ENCODE results near the gene TIGD3. TPM values are rescaled to one million over a fixed set of nuclear protein-coding genes. Genes with fewer than 3 reads are reported as not detected.

The TIGD3 gene
- total and polyA plus RNA-seq, 2 of the 13 experiments (the other 11 are each of a cell fraction or from before 2014, with no cell fraction given): 0.49 to 4.9 TPM

DNA sequence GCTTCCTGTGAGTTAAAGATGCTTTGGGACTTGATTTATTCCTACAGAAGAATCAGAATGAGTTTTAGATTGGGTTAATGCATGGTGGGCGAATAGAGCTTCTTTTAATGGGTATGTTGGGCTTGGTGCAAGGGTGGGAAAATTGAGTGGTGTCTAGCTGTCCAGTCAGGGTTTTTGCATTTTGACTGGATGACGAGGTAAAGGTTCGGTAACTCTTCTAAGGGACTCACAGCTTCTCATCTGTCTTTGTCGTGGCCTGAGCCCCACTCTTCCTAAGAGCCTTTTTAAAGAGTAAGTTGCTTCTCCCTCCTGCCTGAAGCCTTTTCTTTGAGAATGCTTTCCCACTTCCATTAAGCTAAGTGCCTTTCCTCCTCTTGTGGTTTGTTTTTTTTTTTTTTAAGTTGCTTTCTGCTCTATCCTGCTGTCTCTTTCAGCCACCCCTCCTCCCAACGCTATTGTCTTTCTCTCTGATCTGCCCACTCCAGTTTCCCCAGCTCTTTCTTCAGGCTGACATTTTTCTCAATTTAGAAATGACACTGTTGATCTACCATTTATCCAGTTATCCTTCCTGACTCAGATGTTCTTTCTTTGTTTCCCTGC lies 19.8 kb upstream of the TIGD3 start (continued):
- TF ChIP-seq, protein P1, sequence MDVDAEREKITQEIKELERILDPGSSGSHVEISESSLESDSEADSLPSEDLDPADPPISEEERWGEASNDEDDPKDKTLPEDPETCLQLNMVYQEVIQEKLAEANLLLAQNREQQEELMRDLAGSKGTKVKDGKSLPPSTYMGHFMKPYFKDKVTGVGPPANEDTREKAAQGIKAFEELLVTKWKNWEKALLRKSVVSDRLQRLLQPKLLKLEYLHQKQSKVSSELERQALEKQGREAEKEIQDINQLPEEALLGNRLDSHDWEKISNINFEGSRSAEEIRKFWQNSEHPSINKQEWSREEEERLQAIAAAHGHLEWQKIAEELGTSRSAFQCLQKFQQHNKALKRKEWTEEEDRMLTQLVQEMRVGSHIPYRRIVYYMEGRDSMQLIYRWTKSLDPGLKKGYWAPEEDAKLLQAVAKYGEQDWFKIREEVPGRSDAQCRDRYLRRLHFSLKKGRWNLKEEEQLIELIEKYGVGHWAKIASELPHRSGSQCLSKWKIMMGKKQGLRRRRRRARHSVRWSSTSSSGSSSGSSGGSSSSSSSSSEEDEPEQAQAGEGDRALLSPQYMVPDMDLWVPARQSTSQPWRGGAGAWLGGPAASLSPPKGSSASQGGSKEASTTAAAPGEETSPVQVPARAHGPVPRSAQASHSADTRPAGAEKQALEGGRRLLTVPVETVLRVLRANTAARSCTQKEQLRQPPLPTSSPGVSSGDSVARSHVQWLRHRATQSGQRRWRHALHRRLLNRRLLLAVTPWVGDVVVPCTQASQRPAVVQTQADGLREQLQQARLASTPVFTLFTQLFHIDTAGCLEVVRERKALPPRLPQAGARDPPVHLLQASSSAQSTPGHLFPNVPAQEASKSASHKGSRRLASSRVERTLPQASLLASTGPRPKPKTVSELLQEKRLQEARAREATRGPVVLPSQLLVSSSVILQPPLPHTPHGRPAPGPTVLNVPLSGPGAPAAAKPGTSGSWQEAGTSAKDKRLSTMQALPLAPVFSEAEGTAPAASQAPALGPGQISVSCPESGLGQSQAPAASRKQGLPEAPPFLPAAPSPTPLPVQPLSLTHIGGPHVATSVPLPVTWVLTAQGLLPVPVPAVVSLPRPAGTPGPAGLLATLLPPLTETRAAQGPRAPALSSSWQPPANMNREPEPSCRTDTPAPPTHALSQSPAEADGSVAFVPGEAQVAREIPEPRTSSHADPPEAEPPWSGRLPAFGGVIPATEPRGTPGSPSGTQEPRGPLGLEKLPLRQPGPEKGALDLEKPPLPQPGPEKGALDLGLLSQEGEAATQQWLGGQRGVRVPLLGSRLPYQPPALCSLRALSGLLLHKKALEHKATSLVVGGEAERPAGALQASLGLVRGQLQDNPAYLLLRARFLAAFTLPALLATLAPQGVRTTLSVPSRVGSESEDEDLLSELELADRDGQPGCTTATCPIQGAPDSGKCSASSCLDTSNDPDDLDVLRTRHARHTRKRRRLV (CRISPR knock-in tag; IDR thresholded peaks at IDR 0.05): no peak
- no peak for TF ChIP-seq ATAD3A (CRISPR knock-in tag; IDR thresholded peaks at IDR 0.05)
- no peak for TF ChIP-seq SIX4 (CRISPR knock-in tag; IDR thresholded peaks at IDR 0.05)
- TF ChIP-seq TEAD3 (CRISPR knock-in tag; optimal IDR thresholded peaks at IDR 0.05; ENCODE audit: borderline replicate concordance): no peak
- no peak for TF ChIP-seq ATM (IDR thresholded peaks at IDR 0.05; ENCODE audit: borderline replicate concordance)

DNA sequence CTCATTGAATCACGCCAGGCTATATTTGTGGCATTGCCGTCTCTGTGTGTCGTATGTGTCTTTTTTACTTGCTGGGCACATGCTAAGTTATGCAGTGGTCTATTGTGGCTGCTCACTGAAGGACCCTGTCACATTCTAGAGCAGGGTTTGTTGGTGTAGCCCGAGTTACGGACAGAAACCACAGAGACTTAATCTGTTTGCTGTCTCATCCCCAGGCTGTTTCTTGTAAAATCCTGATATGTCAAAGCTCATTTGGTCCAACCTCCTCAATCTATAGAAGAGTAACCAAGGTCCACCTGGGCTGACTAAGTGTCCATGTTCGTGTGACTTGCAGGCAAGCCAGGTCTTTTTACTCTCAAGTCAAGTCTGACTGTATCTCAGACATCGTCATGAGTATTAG lies 15.9 kb upstream of the TIGD3 start:
- ATAC-seq (no peak), DNase-seq (ENCODE audit: low spot score) (no peak), FAIRE-seq (no peak)
- no peaks in the 10 kb centered on the region for H3K9me3 ChIP-seq (ENCODE audit: low read length)
- TF ChIP-seq ZSCAN9 (CRISPR knock-in tag; IDR thresholded peaks at IDR 0.05; ENCODE audit: borderline replicate concordance) (no peak), TEAD3 (CRISPR knock-in tag; optimal IDR thresholded peaks at IDR 0.05; ENCODE audit: borderline replicate concordance) (no peak), THYN1 (CRISPR knock-in tag; IDR thresholded peaks at IDR 0.05; ENCODE audit: borderline replicate concordance, low read depth) (no peak), ZNF235 (CRISPR knock-in tag; IDR thresholded peaks at IDR 0.05; ENCODE audit: borderline replicate concordance) (no peak), ZBTB20 (CRISPR knock-in tag; IDR thresholded peaks at IDR 0.05; ENCODE audit: borderline replicate concordance, low read depth) (no peak)
- BruUV-seq (replicated peaks): no TSS peak
- POLR2A ChIA-PET: interaction anchor here (2.4 kb wide), 1 partner anchor 13 kb away, joined by 7 read pairs; no protein-coding TSS in a partner anchor
- H3K4me1 ChIP-seq (ENCODE audit: insufficient read depth, low read length): peaks cover 12% of the 10 kb centered on the region
- peaks cover 18 to 40% of the 10 kb centered on the region in 2 experiments for H3K36me3 ChIP-seq (replicated peaks in 1 of 2; ENCODE audit: control insufficient read depth in 1 of 2, insufficient read depth in 2 of 2, low read length in 2 of 2)
- H3K4me3 ChIP-seq (replicated peaks in 1 of 3; ENCODE audit: insufficient read depth in 1 of 3, low read depth in 2 of 3, low read length in 3 of 3): no peak overlapping the region
- H3K4me2 ChIP-seq (ENCODE audit: low read depth, low read length): no peak overlapping the region
- H3K79me2 ChIP-seq (ENCODE audit: insufficient read depth, low read length): peaks cover 47% of the 10 kb centered on the region
- no peak overlapping the region for H3K9ac ChIP-seq (ENCODE audit: insufficient read depth, low read depth, low read length)
- no peak overlapping the region for H3K27ac ChIP-seq (ENCODE audit: extremely low read length, insufficient read depth, low read length)
- no peaks in the 10 kb centered on the region; a peak in 1 of 5 replicates for H3K27me3 ChIP-seq (ENCODE audit: control insufficient read depth in 1 of 2, insufficient read depth in 2 of 2, low read length in 2 of 2)
- 95% methylated on average over 7 of the region's 7 CpGs for WGBS (ENCODE audit: low lambda C conversion rate)
- no peak overlapping the region for H2AFZ ChIP-seq (ENCODE audit: low read length)
- CTCF ChIA-PET (ENCODE audit: low intra/inter-chr PET ratio, low total read pairs): no interaction called here
- no peaks in the 10 kb centered on the region for H4K20me1 ChIP-seq (ENCODE audit: insufficient read depth, low read length)
- in situ Hi-C loops (cut with HindIII; ENCODE audit: extremely low pct_ligation_motif_present, low pct_unique_long_range_greater_than_20kb) (no loop called here), intact Hi-C loops (cut with micrococcal nuclease; ENCODE audit: unreplicated experiment) (no loop called here)
